ENCODE measurements around the gene CENPN.

The CENPN gene

DNA sequence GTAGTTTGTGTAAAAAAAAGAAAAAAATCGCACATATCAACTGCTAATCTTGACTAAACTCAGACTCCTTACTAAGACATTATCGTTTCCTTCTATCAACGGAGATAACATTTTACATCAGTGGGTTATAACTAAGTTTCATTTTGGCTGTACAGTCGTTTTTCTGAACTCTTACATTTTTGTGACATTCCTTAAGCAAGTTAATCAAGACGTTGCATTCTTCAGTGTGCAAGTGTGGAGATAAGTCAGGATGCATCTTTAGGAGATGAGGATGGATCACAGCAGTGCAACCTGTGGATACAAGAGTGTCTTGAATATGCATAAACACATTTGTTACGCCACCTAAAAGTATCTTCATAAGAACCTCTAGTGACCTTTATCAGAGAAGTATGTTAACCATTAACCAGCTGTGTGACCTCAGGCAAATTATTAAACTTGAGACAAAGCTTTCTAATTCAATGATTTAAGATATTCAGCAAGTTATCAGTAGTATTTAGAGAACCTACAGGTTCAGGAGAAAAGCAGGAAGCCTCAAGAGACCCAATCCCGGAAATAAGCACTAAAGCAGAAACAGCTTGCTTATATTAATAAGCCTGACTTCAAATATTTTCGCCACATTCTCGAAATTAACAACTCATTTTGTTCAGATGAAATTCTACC, 9.7 kb upstream of the CENPN start:
- TF ChIP-seq SIN3A (IDR thresholded peaks at IDR 0.05; ENCODE audit: borderline replicate concordance, insufficient read depth, low read length) (no peak), FOXP2 (optimal IDR thresholded peaks at IDR 0.05; ENCODE audit: borderline replicate concordance, extremely low read depth, extremely low read length, insufficient read depth) (no peak), TAF1 (IDR thresholded peaks at IDR 0.05; ENCODE audit: borderline replicate concordance, insufficient read depth, low read length) (no peak), POLR2AphosphoS5 (IDR thresholded peaks at IDR 0.05; ENCODE audit: low read depth, low read length) (no peak)
- TF ChIP-seq, protein P1, sequence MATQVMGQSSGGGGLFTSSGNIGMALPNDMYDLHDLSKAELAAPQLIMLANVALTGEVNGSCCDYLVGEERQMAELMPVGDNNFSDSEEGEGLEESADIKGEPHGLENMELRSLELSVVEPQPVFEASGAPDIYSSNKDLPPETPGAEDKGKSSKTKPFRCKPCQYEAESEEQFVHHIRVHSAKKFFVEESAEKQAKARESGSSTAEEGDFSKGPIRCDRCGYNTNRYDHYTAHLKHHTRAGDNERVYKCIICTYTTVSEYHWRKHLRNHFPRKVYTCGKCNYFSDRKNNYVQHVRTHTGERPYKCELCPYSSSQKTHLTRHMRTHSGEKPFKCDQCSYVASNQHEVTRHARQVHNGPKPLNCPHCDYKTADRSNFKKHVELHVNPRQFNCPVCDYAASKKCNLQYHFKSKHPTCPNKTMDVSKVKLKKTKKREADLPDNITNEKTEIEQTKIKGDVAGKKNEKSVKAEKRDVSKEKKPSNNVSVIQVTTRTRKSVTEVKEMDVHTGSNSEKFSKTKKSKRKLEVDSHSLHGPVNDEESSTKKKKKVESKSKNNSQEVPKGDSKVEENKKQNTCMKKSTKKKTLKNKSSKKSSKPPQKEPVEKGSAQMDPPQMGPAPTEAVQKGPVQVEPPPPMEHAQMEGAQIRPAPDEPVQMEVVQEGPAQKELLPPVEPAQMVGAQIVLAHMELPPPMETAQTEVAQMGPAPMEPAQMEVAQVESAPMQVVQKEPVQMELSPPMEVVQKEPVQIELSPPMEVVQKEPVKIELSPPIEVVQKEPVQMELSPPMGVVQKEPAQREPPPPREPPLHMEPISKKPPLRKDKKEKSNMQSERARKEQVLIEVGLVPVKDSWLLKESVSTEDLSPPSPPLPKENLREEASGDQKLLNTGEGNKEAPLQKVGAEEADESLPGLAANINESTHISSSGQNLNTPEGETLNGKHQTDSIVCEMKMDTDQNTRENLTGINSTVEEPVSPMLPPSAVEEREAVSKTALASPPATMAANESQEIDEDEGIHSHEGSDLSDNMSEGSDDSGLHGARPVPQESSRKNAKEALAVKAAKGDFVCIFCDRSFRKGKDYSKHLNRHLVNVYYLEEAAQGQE (IDR thresholded peaks at IDR 0.05; ENCODE audit: insufficient read depth in 1 of 2, low read depth in 2 of 2, low read length in 2 of 2): no peak

DNA sequence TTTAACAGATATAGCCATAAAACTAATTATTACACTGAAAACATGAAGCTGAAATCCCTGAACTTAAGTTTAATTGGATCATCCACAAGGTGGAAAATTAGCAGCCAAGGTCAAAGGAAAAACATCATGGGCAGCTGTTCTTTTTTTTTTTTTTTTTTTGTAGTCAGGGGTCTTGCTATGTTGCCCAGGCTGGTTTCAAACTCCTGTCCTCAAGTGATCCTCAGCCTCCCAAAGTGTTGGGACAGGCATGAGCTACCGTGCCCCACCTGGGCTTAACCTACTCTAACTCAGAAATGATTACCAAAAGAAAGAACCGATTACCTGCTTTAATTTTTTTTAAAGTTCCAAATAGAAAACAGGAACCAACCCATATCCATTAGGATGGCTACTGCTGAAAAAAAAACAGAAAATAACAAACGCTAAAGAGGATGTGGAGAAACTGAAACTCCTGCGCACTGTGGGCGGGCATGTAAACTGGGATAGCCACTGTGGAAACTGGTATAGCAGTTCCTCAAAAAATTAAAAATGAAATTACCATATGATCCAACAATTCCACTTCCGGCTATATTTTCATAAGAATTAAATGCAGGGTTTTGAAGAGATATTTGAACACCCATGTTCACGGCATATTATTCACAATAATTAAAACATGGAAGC, 8.9 kb upstream of the CENPN start:
- TF ChIP-seq FOXP2 (optimal IDR thresholded peaks at IDR 0.05; ENCODE audit: borderline replicate concordance, extremely low read depth, extremely low read length, insufficient read depth) (no peak), POLR2AphosphoS5 (IDR thresholded peaks at IDR 0.05; ENCODE audit: low read depth, low read length) (no peak), SIN3A (IDR thresholded peaks at IDR 0.05; ENCODE audit: borderline replicate concordance, insufficient read depth, low read length) (no peak), TAF1 (IDR thresholded peaks at IDR 0.05; ENCODE audit: borderline replicate concordance, insufficient read depth, low read length) (no peak)
- TF ChIP-seq, protein P1 (IDR thresholded peaks at IDR 0.05; ENCODE audit: insufficient read depth in 1 of 2, low read depth in 2 of 2, low read length in 2 of 2): no peak

DNA sequence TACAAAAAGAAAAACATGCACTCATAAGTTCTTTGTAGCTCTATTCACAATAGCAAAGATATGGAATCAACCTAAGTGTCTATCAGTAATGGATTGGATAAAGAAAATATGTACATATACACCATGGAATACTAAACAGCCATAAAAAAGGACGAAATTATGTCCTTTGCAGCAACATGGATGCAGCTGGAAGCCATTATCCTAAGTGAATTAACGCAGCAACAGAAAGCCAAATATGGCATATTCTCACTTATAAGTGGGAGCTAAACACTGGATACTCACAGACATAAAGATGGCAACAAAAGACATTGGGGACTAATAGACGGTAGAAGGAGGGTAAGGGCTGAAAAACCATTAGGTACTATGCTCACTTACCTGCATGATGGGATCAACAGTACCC, 6.1 kb upstream of the CENPN start:
- TF ChIP-seq SIN3A (IDR thresholded peaks at IDR 0.05; ENCODE audit: borderline replicate concordance, insufficient read depth, low read length) (no peak), FOXP2 (optimal IDR thresholded peaks at IDR 0.05; ENCODE audit: borderline replicate concordance, extremely low read depth, extremely low read length, insufficient read depth) (no peak)

DNA sequence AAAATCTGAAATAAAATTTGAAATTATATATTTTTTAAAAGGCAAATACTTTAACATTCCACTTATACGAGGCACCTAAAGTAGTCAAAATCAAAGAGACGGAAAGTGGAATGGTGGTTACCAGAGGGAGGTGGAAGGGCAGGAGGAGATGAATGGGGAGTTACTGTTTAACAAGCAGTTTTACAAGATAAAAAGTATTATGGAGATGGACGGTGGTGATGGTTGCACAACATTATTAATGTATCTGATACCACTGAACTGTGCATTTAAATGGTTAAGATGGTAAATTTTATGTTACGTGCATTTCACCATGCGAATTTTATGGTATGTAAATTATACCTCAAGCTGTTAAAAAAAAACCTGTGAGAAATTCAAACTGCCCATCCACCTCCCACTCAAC, 5.7 kb upstream of the CENPN start:
- TF ChIP-seq SIN3A (IDR thresholded peaks at IDR 0.05; ENCODE audit: borderline replicate concordance, insufficient read depth, low read length) (no peak), FOXP2 (optimal IDR thresholded peaks at IDR 0.05; ENCODE audit: borderline replicate concordance, extremely low read depth, extremely low read length, insufficient read depth) (no peak), POLR2AphosphoS5 (IDR thresholded peaks at IDR 0.05; ENCODE audit: low read depth, low read length) (no peak), TAF1 (IDR thresholded peaks at IDR 0.05; ENCODE audit: borderline replicate concordance, insufficient read depth, low read length) (no peak)
- TF ChIP-seq, protein P1 (IDR thresholded peaks at IDR 0.05; ENCODE audit: insufficient read depth in 1 of 2, low read depth in 2 of 2, low read length in 2 of 2): no peak

DNA sequence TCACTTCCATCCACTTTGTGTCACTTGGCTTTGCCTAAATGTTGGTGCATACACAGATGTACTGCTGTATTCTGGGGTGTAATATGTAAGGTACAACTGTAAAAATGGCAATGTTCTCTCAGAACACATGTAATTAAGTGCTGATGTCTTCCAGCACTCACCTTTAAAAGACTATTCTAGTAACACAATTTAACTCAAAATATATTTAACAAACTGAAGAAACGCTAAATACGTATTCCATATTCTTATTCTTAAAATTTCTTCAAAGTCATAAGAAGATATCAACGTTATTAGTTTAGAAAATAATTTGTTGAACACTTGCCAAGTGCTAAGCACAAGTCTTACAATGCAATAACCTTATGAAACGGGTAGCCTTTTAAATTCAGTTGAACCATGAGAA, 4.0 kb upstream of the CENPN start:
- no peak for TF ChIP-seq FOXP2 (optimal IDR thresholded peaks at IDR 0.05; ENCODE audit: borderline replicate concordance, extremely low read depth, extremely low read length, insufficient read depth)
- TF ChIP-seq POLR2AphosphoS5 (IDR thresholded peaks at IDR 0.05; ENCODE audit: low read depth, low read length): no peak
- TF ChIP-seq SIN3A (IDR thresholded peaks at IDR 0.05; ENCODE audit: borderline replicate concordance, insufficient read depth, low read length): no peak
- no peak for TF ChIP-seq TAF1 (IDR thresholded peaks at IDR 0.05; ENCODE audit: borderline replicate concordance, insufficient read depth, low read length)
- TF ChIP-seq, protein P1 (IDR thresholded peaks at IDR 0.05; ENCODE audit: insufficient read depth in 1 of 2, low read depth in 2 of 2, low read length in 2 of 2): no peak

All from PFSK-1 (cell line).